ENCODE results near the gene KRT81.

DNA sequence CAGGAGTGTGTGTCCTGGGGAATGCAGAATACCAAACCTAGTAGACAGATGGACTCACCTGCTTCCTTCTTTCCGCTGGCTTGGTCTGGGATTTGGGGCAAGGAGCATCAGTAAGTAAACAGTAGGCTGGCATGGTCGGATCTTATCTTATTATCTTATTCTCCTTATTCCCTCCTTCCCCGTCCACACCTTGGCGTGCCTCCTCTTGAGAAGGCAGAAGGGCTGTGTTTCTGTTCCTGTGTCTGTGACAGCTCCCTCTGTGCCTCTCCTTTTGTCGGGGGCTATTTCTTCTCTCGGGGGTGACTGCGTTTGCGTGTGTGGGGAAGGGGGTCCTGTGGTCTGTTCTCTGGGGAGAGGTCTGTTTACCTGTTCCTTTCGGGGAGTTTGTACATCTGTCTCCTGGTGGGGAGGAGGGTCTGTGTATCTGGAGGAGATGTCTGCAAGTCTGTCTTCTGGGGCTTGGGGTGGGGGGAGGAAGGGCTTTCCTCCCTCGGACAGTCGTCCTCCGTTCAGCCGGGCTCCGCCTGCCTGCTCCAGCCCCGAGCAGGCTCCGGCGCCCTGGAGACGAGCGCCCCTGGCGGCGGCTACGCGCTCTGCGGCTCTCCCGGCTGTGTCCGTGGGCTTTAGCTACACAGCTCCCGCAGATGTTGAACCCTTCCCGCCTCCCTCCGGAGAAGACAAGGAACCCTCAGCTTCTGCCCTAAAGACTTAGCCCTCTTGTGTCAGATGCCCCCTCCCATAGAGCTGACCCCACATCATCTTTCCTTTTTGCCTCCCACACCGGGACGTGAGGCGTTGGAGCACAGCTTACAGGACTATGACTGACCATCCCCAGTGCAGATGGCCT is 12.5 kb downstream of the KRT81 start:
- TF ChIP-seq, protein P1, sequence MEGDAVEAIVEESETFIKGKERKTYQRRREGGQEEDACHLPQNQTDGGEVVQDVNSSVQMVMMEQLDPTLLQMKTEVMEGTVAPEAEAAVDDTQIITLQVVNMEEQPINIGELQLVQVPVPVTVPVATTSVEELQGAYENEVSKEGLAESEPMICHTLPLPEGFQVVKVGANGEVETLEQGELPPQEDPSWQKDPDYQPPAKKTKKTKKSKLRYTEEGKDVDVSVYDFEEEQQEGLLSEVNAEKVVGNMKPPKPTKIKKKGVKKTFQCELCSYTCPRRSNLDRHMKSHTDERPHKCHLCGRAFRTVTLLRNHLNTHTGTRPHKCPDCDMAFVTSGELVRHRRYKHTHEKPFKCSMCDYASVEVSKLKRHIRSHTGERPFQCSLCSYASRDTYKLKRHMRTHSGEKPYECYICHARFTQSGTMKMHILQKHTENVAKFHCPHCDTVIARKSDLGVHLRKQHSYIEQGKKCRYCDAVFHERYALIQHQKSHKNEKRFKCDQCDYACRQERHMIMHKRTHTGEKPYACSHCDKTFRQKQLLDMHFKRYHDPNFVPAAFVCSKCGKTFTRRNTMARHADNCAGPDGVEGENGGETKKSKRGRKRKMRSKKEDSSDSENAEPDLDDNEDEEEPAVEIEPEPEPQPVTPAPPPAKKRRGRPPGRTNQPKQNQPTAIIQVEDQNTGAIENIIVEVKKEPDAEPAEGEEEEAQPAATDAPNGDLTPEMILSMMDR (IDR thresholded peaks at IDR 0.05): peak; percentile 64 to 99 (median 97)
- peak in 1 of 3 donors; percentile 59 for TF ChIP-seq POLR2AphosphoS5 (IDR thresholded peaks at IDR 0.05)
- TF ChIP-seq POLR2A (IDR thresholded peaks at IDR 0.05): no peak

All from breast epithelium (tissue), 3 donors.